CD4-positive, alpha-beta T cell treated with Interleukin-6 at 100 ng/mL for 8 hours (primary cell): ENCODE measurements around the gene REPS1.

Source experiments
- DNase-seq: peaks from one replicate; pipeline ENCODE4 v3.0.0-alpha.2; 2020; ENCODE audit warnings: mixed read lengths, low spot score

REPS1 gene

GRCh38 chr6:138926579-138926978 lies 61.5 kb downstream of the REPS1 start:
- no peak for DNase-seq

GRCh38 chr6:138925806-138926205 lies 62.2 kb downstream of the REPS1 start:
- DNase-seq: no peak

GRCh38 chr6:138923561-138923960 lies 64.5 kb downstream of the REPS1 start:
- DNase-seq: no peak

GRCh38 chr6:138920906-138921305 lies 67.1 kb downstream of the REPS1 start:
- no peak for DNase-seq

GRCh38 chr6:138914701-138915100 lies 73.4 kb downstream of the REPS1 start:
- DNase-seq: no peak

- no peak for DNase-seq
Observed at GRCh38 chr6:138912308-138912707, 75.7 kb downstream of the REPS1 start.

GRCh38 chr6:138909975-138910374 lies 78.1 kb downstream of the REPS1 start:
- no peak for DNase-seq

- no peak for DNase-seq
Observed at GRCh38 chr6:138909511-138909910, 78.5 kb downstream of the REPS1 start.

GRCh38 chr6:138907167-138907566 lies 80.9 kb downstream of the REPS1 start:
- no peak for DNase-seq

GRCh38 chr6:138897031-138897430 lies 91.0 kb downstream of the REPS1 start:
- DNase-seq: no peak

- DNase-seq: no peak
Observed at GRCh38 chr6:138896104-138896756, 91.8 kb downstream of the REPS1 start.

GRCh38 chr6:138891255-138891986 lies 96.6 kb downstream of the REPS1 start:
- DNase-seq: no peak

GRCh38 chr6:138885156-138885819 lies 102.8 kb downstream of the REPS1 start:
- DNase-seq: no peak

- no peak for DNase-seq
Observed at GRCh38 chr6:138882369-138883017, 105.6 kb downstream of the REPS1 start.

- DNase-seq: no peak
Observed at GRCh38 chr6:138873191-138873590, 114.9 kb downstream of the REPS1 start.

- DNase-seq: no peak
Observed at GRCh38 chr6:138869398-138869797, 118.7 kb downstream of the REPS1 start.

GRCh38 chr6:138868181-138868580 lies 119.9 kb downstream of the REPS1 start:
- DNase-seq: no peak

- DNase-seq: no peak
Observed at GRCh38 chr6:138865480-138866109, 122.5 kb downstream of the REPS1 start.

- DNase-seq: no peak
Observed at GRCh38 chr6:138864343-138864890, 123.6 kb downstream of the REPS1 start.

GRCh38 chr6:138863321-138863720 lies 124.7 kb downstream of the REPS1 start:
- DNase-seq: no peak

- DNase-seq: no peak
Observed at GRCh38 chr6:138862456-138862855, 125.6 kb downstream of the REPS1 start.

- DNase-seq: no peak
Observed at GRCh38 chr6:138857775-138858174, 130.3 kb downstream of the REPS1 start.
